ENCODE results near the gene CCL22.

Gene CCL22

GRCh38 chr16:57406881-57407280 lies 48.3 kb downstream of the CCL22 start:
- Histone ChIP-seq H3K4me1 (no peaks in the 10 kb centered on the region; the same call in 1 of the 2 replicates), H3K4me3 (ENCODE audit: low read depth, low read length) (no peak overlapping the region), H3K27me3 (no peaks in the 10 kb centered on the region), H3K9me3 (peaks cover 2% of the 10 kb centered on the region; the same call in 1 of the 2 replicates), H3K36me3 (no peaks in the 10 kb centered on the region)
- TF ChIP-seq CTCF (IDR thresholded peaks at IDR 0.05; ENCODE audit: low read depth, low read length): no peak
- no peak for DNase-seq

GRCh38 chr16:57407521-57408353 lies 49.2 kb downstream of the CCL22 start:
- no peaks in the 10 kb centered on the region for H3K27me3 ChIP-seq
- no peaks in the 10 kb centered on the region; the same call in 1 of the 2 replicates for H3K4me1 ChIP-seq
- TF ChIP-seq CTCF (IDR thresholded peaks at IDR 0.05; ENCODE audit: low read depth, low read length): no peak
- no peak for DNase-seq
- no peak overlapping the region for H3K4me3 ChIP-seq (ENCODE audit: low read depth, low read length)
- peaks cover 2% of the 10 kb centered on the region; the same call in 1 of the 2 replicates for H3K9me3 ChIP-seq
- H3K36me3 ChIP-seq: no peaks in the 10 kb centered on the region

- H3K4me1 ChIP-seq: no peaks in the 10 kb centered on the region; the same call in 1 of the 2 replicates
- DNase-seq: no peak
- no peaks in the 10 kb centered on the region for H3K27me3 ChIP-seq
- H3K36me3 ChIP-seq: no peaks in the 10 kb centered on the region
- H3K4me3 ChIP-seq (ENCODE audit: low read depth, low read length): no peak overlapping the region
- TF ChIP-seq CTCF (IDR thresholded peaks at IDR 0.05; ENCODE audit: low read depth, low read length): no peak
- peaks cover 2% of the 10 kb centered on the region; the same call in 1 of the 2 replicates for H3K9me3 ChIP-seq
Observed at GRCh38 chr16:57409065-57409464, 50.5 kb downstream of the CCL22 start.

DNA sequence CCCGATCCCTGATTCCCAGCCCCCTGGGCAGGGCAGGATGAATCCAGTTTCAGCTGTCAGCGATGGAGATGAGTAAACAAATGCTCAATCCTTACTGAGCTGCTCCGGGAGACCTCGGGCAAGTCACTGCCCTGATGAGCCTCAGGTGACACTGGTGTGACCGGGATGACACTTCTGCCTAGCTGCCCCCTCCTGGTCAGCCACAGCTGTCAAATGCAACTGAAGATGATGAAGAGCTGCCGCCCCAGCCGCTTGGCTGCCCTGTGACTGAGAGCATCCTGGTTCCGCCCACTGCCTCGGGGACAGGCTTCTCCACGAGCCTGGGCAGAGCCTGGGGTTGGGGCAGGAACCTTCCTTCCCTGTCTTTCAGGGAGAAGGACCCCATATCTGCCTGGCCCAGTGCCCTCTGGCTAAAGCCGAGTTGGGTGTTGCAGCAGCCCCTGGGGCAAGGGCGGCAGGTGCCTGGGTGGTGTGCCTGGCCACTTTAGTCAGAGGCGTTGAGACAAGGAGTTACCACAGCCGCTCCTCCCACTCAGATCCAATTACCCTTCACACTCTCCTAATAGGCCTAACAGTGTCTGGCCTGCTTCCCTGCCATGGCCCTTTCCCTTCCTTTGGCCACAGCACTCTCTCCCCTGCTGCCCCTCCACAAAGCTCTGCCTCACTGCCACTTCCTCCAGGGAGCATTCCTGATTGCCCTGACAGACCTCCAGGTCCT lies 51.4 kb downstream of the CCL22 start:
- Histone ChIP-seq H3K4me3 (ENCODE audit: low read depth, low read length) (no peak overlapping the region), H3K4me1 (no peaks in the 10 kb centered on the region; the same call in 1 of the 2 replicates), H3K27me3 (no peaks in the 10 kb centered on the region), H3K36me3 (no peaks in the 10 kb centered on the region), H3K9me3 (peaks cover 2% of the 10 kb centered on the region; the same call in 1 of the 2 replicates)
- peak; percentile 35 for DNase-seq
- TF ChIP-seq CTCF (IDR thresholded peaks at IDR 0.05; ENCODE audit: low read depth, low read length): 0 out of 2 replicates have a peak, but pooled peaks have one; percentile 2

GRCh38 chr16:57411362-57411976 lies 52.9 kb downstream of the CCL22 start:
- H3K27me3 ChIP-seq: no peaks in the 10 kb centered on the region
- H3K36me3 ChIP-seq: no peaks in the 10 kb centered on the region
- no peak for TF ChIP-seq CTCF (IDR thresholded peaks at IDR 0.05; ENCODE audit: low read depth, low read length)
- DNase-seq: no peak
- H3K4me1 ChIP-seq: peaks cover 2% of the 10 kb centered on the region
- H3K9me3 ChIP-seq: peaks cover 2% of the 10 kb centered on the region; the same call in 1 of the 2 replicates
- no peak overlapping the region for H3K4me3 ChIP-seq (ENCODE audit: low read depth, low read length)
